Peyer's patch (tissue), 4 donors: ENCODE measurements around the gene EMC10. TPM values are rescaled to one million over a fixed set of nuclear protein-coding genes. Genes with fewer than 3 reads are reported as not detected.
"Not testable (repeated sequence)": the region's sequence is repeated elsewhere in the genome, so short reads cannot be mapped to it uniquely, and the experiment has no call there.

Source experiments
- DNase-seq, 3 donors: peaks; one replicate each; pipeline ENCODE4 v3.0.0-alpha.2; 2017 to 2019
- H3K27ac ChIP-seq, 4 donors: fragments of 200-600 bp; sonication (generic); one replicate each; pipeline ENCODE4 v1.5.1; 2016 to 2019
- H3K27me3 ChIP-seq, 2 donors: fragments of 200-600 bp; sonication (generic); one replicate each; pipeline ENCODE4 v1.5.1; 2019
- H3K36me3 ChIP-seq, 3 donors: fragments of 200-600 bp; sonication (generic); one replicate each; pipeline ENCODE4 v1.5.1; 2016 to 2019
- H3K4me1 ChIP-seq, 4 donors: fragments of 200-600 bp; sonication (generic); one replicate each; pipeline ENCODE4 v1.5.1; 2016 to 2019
- H3K4me3 ChIP-seq, 4 donors: fragments of 200-600 bp; sonication (generic); 1 replicate in 3 of 4; 2 replicates in 1 of 4; pipeline ENCODE4 v1.5.1; 2016 to 2019; ENCODE audit warnings: mild to moderate bottlenecking in 1 of 4
- H3K9me3 ChIP-seq, 4 donors: fragments of 200-600 bp; sonication (generic); one replicate each; pipeline ENCODE4 v1.5.1; 2016 to 2019; ENCODE audit warnings: mild to moderate bottlenecking in 1 of 4
- CTCF ChIP-seq, 6 experiments: fragments of 450-650 bp in 4 of 6; fragments of 200-600 bp in 2 of 6; sonication (generic) in 1 of 6; IDR thresholded peaks; one replicate each; pipeline ENCODE4 v1.5.1; 2017 to 2019; ENCODE audit warnings: antibody characterized with exemption in 6 of 6, mild to moderate bottlenecking in 3 of 6, moderate library complexity in 1 of 6
- POLR2A ChIP-seq, 2 donors: fragments of 450-650 bp; IDR thresholded peaks; one replicate each; pipeline ENCODE4 v1.5.1; 2017; ENCODE audit warnings: antibody characterized with exemption in 2 of 2, mild to moderate bottlenecking in 2 of 2, moderate library complexity in 2 of 2
- total RNA-seq, 4 donors: library from RNA; depleted of rRNA; stranded (reverse); fragments of >200 nt; gene quantifications; one replicate each; pipeline ENCODE4 v1.1.0, GENCODE V29; 2016

EMC10 gene
- total RNA-seq, 4 donors from 2014 or later: 63.5 to 134 (median 117) TPM

DNA sequence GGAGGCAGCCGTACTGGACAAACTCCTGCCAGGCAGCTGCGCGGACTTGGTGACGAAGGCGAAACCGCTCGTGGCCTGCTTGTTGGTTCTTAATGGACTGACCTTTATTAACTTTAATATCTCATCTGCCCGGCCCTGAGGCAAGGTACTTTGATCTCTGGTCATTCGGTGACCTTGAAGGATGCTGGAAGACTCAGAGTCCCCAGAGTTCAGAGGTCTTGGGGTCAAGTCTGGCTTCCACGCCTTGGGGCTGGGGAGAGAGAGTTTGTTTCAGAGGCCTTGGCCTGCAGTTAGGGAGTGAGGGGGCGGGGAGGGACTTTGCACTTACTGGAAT, 9.6 kb upstream of the EMC10 start:
- no peak overlapping the region for H3K4me3 ChIP-seq
- H3K4me1 ChIP-seq: no peaks in the 10 kb centered on the region
- TF ChIP-seq CTCF (IDR thresholded peaks at IDR 0.05) (no peak), POLR2A (IDR thresholded peaks at IDR 0.05) (no peak)
- H3K27me3 ChIP-seq: no peaks in the 10 kb centered on the region
- DNase-seq: no peak
- H3K36me3 ChIP-seq: no peaks in the 10 kb centered on the region
- H3K27ac ChIP-seq: peak overlapping the region in 1 of 4 donors; percentile 30
- H3K9me3 ChIP-seq: no peaks in the 10 kb centered on the region

GRCh38 chr19:50467566-50467965, 8.7 kb upstream of the EMC10 start:
- H3K27me3 ChIP-seq: no peaks in the 10 kb centered on the region
- H3K4me1 ChIP-seq: no peaks in the 10 kb centered on the region
- TF ChIP-seq POLR2A (IDR thresholded peaks at IDR 0.05) (no peak), CTCF (IDR thresholded peaks at IDR 0.05) (no peak)
- H3K9me3 ChIP-seq: no peaks in the 10 kb centered on the region
- H3K4me3 ChIP-seq: no peak overlapping the region
- no peak for DNase-seq
- H3K36me3 ChIP-seq: no peaks in the 10 kb centered on the region
- no peak overlapping the region for H3K27ac ChIP-seq

DNA sequence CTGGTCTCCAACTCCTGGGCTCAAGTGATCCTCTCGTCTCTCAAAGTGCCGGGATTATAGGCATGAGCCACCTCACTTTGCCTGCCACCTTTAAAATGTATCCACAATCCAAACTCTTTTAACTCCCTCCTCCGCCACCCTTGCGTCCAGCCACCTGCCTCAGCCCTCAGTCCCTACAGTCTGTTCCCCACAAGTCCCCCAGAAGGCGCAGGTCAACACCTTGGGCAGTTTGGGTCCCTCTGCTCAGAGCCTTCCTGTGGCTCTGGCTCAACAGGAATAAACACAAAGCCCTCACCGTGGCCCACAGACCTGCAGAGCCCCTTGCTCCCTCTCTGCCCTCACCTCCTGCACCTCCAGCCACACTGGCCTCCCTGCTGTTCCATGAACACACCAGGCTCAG, 7.5 kb upstream of the EMC10 start:
- H3K9me3 ChIP-seq: no peaks in the 10 kb centered on the region
- H3K27me3 ChIP-seq: no peaks in the 10 kb centered on the region
- TF ChIP-seq POLR2A (IDR thresholded peaks at IDR 0.05): no peak
- no peak overlapping the region for H3K4me3 ChIP-seq
- H3K36me3 ChIP-seq: no peaks in the 10 kb centered on the region
- H3K4me1 ChIP-seq: no peaks in the 10 kb centered on the region
- no peak overlapping the region for H3K27ac ChIP-seq
- no peak for DNase-seq

DNA sequence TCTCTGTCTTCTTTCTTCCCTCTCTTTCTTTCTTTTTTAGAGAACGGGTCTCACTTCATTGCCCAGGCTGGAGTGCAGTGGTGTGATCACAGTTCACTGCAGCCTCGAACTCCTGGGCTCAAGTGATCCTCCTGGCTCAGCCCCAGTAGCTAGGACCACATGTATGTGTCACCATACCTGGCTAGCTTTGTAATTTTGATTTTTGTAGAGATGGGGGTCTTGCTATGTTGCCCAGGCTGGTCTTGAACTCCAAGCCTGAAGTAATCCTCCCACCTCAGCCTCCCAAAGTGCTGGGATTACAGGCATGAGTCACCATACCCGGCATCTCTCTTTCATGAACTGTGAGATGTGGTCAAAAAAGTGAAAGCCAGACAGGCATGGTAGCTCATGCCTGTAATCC, 3.0 kb upstream of the EMC10 start:
- DNase-seq: peak in 1 of 3 donors; percentile 7
- H3K4me1 ChIP-seq: peaks cover 0 to 14% (median 9%) of the 10 kb centered on the region in 4 donors
- not testable (repeated sequence) for H3K4me3 ChIP-seq, H3K36me3 ChIP-seq, H3K9me3 ChIP-seq, H3K27me3 ChIP-seq, H3K27ac ChIP-seq

DNA sequence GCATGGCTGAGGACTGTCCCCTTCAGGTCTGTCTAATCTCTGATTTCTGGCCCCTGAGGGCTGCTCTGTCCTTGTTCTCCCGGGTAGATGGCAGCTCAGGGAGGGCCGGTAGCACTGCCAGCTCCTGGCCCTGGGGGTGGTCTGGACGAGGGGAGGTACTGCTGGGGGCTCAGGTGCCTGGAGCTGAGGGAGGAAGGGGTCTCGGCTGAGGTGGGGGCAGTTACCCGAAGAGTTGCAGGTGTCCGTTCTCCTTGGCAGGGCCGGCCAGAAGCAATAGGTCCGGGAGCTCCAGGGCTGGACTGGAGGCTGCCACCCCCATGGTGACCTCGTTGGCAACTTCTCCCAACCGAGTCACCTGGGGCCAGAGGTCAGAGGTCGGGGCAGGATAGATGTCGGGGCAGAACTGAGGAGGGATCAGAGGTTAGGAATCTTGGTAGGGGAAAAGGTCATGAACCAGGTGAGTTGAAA, 1.2 kb upstream of the EMC10 start:
- DNase-seq: peak in 1 of 3 donors; percentile 46
- TF ChIP-seq CTCF (IDR thresholded peaks at IDR 0.05): no peak
- no peak for TF ChIP-seq POLR2A (IDR thresholded peaks at IDR 0.05)
- Histone ChIP-seq H3K27me3 (no peaks in the 10 kb centered on the region), H3K4me3 (no peak overlapping the region), H3K4me1 (peaks cover 0 to 16% (median 9%) of the 10 kb centered on the region in 4 donors), H3K9me3 (no peaks in the 10 kb centered on the region), H3K27ac (no peak overlapping the region), H3K36me3 (peaks cover 0 to 23% (median 0%) of the 10 kb centered on the region in 3 donors)

DNA sequence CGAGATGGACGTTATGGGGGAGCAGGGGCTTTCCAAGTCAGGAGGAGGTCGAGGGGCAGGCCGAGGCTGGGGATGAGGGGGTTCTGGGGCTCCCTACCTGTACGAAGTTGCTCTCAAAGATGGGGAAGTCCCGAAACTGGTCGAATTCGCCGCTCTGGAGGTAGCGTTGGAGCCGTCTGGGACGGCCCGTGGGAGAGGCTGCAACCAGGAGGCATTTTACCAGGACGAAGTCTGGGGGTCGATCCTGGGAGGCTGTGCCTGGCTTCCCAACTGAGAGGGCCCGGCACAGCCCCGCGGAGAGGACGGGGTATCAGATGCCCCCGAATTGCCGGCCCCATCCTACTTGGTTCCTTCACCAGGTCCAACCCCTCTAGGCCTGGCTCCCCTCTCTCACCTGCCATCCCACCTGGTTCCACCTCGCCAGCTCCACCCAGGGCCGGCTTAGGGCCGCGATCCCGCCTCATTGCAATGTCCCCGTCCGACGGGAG, 527 bp upstream of the EMC10 start:
- Histone ChIP-seq H3K4me1 (peaks cover 0 to 16% (median 9%) of the 10 kb centered on the region in 4 donors), H3K27me3 (no peaks in the 10 kb centered on the region), H3K27ac (peak overlapping the region; percentile 78 to 95 (median 82)), H3K4me3 (peak overlapping the region in 3 of 4 donors; percentile 74 to 99 (median 94)), H3K9me3 (no peaks in the 10 kb centered on the region), H3K36me3 (peaks cover 0 to 29% (median 0%) of the 10 kb centered on the region in 3 donors)
- no peak for DNase-seq
- no peak for TF ChIP-seq POLR2A (IDR thresholded peaks at IDR 0.05)
- no peak for TF ChIP-seq CTCF (IDR thresholded peaks at IDR 0.05)

DNA sequence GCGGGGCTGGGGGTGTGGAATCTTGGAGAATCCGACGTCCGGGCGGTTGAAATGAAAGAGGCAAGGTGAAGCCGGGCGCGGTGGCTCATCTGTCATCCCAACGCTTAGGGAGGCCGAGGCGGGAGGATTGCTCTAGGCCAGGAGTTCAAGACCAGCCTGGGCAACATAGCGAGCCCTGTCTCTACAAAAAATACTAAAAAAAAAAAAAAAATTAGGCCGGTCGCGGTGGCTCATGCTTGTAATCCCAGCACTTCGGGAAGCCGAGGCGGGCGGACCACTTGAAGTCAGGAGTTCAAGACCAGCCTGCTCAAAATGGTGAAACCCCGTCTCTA, 566 bp downstream of the EMC10 start:
- Histone ChIP-seq H3K27ac (peak overlapping the region; percentile 78 to 95 (median 82)), H3K9me3 (no peaks in the 10 kb centered on the region), H3K4me3 (peak overlapping the region; percentile 74 to 99 (median 92)), H3K4me1 (peaks cover 0 to 16% (median 9%) of the 10 kb centered on the region in 4 donors), H3K36me3 (peaks cover 0 to 40% (median 0%) of the 10 kb centered on the region in 3 donors), H3K27me3 (no peaks in the 10 kb centered on the region)
- peak in 1 of 3 donors; percentile 65 for DNase-seq
- TF ChIP-seq CTCF (IDR thresholded peaks at IDR 0.05): no peak
- TF ChIP-seq POLR2A (IDR thresholded peaks at IDR 0.05): no peak
